Measurements from ENCODE around the gene BBX. TPM values are rescaled to one million over a fixed set of nuclear protein-coding genes. Genes with fewer than 3 reads are reported as not detected.

The BBX gene
- total RNA-seq, 1 donor from 2014 or later, result 38.1 TPM

GRCh38 chr3:107740992-107741896 lies 218.5 kb downstream of the BBX start:
- DNase-seq (ENCODE audit: low read depth in 2 of 2), result peak; percentile 22 to 41

GRCh38 chr3:107745354-107745753 lies 222.6 kb downstream of the BBX start:
- DNase-seq (ENCODE audit: low read depth in 2 of 2), result no peak

DNA sequence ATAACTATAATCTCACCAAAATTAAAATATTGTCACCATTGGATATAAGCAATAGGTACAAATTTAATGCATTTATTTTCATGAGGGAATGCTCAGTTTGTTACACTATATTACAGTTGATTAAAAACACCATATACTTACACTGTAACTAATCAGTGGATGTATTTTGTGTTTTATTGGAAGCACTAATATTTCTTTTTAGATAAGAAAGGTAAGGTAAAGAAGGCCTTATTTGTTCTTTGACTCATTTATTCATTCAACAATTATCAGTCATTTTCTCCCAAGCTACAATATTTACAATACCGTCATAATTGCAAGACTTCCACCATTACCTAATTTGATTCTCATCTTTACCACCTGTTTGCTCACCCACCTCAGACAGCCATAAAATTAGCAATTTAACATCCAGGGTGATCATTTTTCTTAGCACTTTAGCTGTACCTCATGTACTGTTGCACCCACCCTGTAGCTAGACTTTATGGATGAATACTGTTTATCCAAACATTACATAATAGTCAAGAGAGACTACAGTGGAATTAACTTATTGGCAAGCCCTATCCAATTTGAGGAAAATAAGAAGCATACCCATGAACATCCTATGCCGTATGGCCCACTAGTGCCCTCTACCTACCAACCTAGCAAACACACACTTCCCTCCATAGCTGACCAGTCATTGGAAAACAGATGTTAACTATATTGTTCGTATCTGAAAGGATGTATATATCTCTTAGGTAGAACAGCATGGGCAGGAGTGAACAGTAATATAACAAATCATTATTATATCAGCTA lies 229.6 kb downstream of the BBX start:
- DNase-seq (ENCODE audit: low read depth in 2 of 2), result peak; percentile 10 to 47

- DNase-seq (ENCODE audit: low read depth in 2 of 2), result peak; percentile 47 to 61
These were observed 230.7 kb downstream of the BBX start for GRCh38 chr3:107753494-107753893.

DNA sequence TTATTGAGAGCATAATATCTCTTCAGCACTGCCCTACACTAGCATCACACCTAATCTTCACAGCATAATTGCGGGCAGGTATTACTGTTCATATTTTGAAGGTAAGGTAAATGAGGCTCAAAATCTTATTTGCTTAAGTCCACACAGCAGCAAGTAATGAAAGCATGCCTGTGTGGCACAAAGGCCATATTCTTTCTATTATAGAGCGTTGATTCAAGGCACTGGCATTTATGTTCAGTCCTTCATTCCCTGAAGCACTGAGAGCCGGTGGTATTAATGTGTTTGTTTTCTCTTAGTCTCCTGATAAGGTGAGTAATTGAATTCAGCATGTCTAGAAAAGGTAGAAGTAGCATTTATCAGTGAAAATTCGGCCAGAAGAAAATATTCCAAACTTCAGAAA lies 231.2 kb downstream of the BBX start:
- DNase-seq (ENCODE audit: low read depth in 2 of 2), result no peak

DNA sequence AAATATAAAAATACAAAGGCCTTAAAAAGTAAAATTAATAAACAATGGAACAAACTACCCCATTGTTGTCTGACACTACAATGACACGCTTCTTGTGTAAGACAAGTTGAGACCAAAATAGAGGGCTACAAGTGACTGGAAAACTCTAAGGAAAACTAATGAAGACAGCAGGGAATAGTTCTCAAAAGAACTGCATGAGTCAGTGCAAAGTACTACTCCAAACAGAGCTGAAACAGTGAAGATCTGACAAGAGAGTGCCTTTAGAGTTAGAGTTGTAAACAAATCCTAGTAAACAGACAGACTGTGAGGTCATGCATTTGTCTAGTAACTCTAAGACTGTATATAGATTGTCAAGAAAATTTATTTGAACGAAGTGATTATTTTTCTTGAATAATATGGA lies 233.9 kb downstream of the BBX start:
- DNase-seq (ENCODE audit: low read depth in 2 of 2), result no peak

- DNase-seq (ENCODE audit: low read depth in 2 of 2), result no peak
These were observed 234.4 kb downstream of the BBX start for GRCh38 chr3:107757140-107757539.

DNA sequence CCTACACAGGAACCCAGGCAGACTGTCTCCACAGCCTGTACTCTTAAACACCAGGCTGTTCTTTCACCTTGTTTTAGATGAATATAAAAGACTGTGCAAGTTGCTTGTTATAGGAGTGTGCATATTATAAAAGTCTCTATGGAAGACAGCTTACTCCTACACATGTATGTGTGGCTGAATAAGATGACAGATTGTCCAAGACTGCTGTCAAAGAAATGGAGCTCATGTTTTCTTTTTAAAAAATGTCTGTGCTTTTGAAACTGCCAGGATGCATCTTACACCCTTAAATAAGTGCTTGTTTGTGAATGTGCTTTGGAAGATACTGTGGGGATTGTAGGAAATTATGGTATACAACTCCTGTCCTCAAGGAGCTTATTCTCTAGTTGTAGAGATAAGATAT lies 237.4 kb downstream of the BBX start:
- DNase-seq (ENCODE audit: low read depth in 2 of 2), result no peak

DNA sequence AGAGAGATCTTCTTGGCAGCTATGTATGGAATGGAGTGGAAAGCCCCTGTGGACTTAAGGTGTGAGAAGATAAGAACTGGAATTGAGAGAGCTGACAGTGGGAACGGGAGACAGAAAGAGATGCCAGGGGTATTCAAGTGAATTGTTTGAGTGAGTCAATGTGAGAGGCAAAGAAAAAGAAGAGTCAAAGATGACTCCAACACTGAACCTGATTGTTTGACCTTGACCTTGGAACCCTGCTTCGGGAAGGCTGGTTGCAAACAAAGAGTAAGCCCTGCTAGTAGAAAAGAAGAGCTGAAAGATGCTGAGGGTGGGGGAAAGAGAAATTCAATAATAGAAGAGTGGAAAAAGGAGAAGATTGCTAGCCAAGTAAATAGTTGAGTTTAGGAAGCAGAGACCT lies 238.6 kb downstream of the BBX start:
- DNase-seq (ENCODE audit: low read depth in 2 of 2), result no peak

GRCh38 chr3:107765524-107765923 lies 242.8 kb downstream of the BBX start:
- DNase-seq (ENCODE audit: low read depth in 2 of 2), result no peak

DNA sequence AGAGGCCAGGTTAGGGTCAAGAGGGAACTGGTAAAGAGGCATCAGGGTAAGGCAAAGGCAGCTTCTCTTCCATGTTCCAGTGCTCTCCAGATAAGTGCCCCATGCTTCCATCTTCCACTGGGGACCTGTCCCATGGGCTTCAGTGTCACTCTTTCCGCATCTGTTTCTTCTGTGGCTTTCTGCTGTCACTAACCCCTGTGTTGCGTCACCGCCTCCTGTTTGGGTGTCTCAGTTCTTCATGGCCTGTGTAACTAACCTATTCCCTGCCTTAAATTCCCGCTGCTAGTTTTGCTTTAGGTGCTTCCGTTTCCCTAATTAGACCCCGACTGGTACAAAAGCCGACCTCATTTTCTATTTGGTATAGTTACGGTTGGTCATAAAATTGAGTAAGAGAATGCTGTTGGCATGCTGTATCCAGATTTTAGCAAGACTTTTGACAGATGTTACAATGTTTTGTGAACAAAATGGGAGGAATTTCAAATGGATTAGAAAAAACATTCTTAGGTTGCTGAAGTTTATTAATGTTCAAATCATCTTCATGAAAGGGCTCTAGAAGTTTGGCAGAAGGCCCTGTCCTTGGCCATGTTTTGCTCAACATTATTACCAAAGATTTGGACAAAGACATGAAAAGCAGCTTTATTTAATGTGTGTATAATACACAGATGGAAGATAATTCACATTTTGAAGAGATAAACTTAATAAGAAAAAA lies 245.3 kb downstream of the BBX start:
- DNase-seq (ENCODE audit: low read depth in 2 of 2), result no peak

DNA sequence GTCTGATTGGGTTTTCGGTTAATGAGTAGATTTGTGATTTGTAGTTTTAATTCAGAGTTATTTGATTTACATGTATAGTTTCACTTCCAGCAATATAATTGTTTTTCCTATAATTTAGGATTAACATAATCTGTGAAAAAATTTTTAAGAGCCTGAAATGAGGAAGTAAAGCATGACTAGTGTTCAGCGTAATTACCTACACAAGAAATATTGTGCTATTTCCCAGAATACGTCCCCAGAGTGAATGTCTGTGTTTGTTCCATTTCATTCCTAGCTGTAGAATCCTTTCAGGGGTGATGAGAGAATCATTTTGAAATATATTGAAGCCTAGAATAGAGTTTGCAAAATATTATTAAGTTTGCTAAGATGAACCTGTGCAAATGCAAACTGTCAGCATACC lies 247.1 kb downstream of the BBX start:
- no peak for DNase-seq (ENCODE audit: low read depth in 2 of 2)

GRCh38 chr3:107772016-107772415 lies 249.3 kb downstream of the BBX start:
- DNase-seq (ENCODE audit: low read depth in 2 of 2), result no peak

- no peak for DNase-seq (ENCODE audit: low read depth in 2 of 2)
These were observed 253.2 kb downstream of the BBX start for GRCh38 chr3:107775974-107776373.

GRCh38 chr3:107781253-107781652 lies 258.5 kb downstream of the BBX start:
- peak in 1 of 2 donors; percentile 7 for DNase-seq (ENCODE audit: low read depth in 2 of 2)

GRCh38 chr3:107782054-107782453 lies 259.3 kb downstream of the BBX start:
- no peak for DNase-seq (ENCODE audit: low read depth in 2 of 2)

DNA sequence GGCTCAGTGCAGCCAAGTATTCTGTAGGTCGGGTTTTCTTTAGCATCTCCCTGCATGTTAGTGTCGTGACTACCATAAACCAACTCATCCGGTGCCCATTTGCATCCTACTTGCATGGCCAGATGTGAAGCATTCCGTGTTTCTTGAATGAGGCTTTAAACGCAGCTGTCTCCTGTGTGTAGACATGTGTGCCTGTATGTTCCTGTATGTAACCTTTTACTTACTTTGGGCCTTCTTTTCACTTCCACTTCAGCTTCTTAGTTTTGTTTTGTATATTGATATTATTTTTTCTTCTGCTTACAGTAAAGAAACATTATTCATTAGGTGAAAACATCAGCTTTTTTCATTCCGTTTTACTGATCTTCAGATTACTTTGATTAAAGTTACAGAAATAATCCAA lies 267.9 kb downstream of the BBX start:
- no peak for DNase-seq (ENCODE audit: low read depth in 2 of 2)

DNA sequence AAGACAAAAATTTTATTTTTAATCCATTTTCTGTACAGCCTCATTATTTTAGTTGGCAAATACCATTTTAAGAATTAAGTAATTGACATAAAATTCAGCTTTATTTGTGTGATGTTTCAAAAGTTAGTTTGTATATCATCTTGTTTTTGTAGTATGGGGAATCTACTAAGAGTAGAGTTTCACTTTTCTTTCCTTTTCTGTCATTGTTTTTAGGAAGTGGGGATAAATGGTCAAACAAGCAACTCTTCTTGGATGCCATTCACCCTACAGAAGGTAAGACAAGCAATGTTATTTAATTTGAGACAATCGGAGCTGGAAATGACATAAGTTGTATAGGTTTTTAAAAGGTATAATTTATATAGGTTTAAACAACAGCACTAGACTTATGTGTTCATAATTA lies 268.3 kb downstream of the BBX start:
- no peak for DNase-seq (ENCODE audit: low read depth in 2 of 2)

GRCh38 chr3:107791450-107791849 lies 268.7 kb downstream of the BBX start:
- no peak for DNase-seq (ENCODE audit: low read depth in 2 of 2)

DNA sequence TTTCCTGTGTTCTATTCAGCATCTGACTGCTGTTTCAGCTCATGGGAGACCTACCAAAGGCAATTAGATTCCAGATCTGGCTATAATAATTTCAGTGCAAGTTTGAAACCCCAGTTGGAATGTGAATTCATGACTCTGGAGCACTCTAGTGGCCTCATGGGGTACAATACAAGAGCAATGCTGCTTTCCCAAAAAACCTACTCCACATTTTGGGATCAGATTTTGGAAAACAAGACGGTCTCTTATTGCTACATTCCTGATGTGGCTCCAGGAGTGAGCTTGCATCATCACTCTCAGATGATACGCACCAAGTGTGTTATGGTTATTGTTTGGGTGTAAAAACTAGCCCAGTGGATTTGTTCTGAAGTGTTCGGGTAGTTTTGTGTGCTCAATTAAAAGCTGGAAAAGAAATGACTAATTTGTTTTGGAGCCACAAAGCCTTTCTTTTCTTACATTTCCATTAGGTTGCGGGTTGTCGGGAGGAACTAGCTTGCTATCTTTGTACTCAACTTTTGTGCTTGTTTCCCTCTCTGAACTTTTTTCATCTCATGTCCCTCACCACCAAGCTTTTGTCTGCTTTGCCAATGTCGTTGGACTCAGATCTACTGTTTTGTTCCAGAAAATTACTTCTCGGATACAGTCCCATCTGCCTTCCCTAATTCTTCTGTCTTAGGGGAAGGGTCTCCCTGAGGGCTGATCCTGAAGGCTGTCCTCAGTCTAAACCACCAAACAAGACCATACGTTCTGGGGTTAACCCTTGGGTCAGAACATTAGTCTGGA lies 272.1 kb downstream of the BBX start:
- no peak for DNase-seq (ENCODE audit: low read depth in 2 of 2)

- no peak for DNase-seq (ENCODE audit: low read depth in 2 of 2)
These were observed 272.8 kb downstream of the BBX start for GRCh38 chr3:107795514-107796094.

Measured in dermis microvascular lymphatic vessel endothelial cell (primary cell).